Activated CD8-positive, alpha-beta memory T cell treated with anti-CD3 and anti-CD28 coated beads, Interleukin-2, amount 50 U/mL, for 1 hour (primary cell): Measurements from ENCODE around the gene GSTM4.
A peak's percentile ranks its signal among the peaks of the same experiment; 100 is the strongest.
"Not testable (repeated sequence)": the region's sequence is repeated elsewhere in the genome, so short reads cannot be mapped to it uniquely, and the experiment has no call there.

Experiments
- DNase-seq: peaks from one replicate; pipeline ENCODE4 v3.0.0-alpha.2; 2020; ENCODE audit errors: extremely low read depth

The GSTM4 gene

DNA sequence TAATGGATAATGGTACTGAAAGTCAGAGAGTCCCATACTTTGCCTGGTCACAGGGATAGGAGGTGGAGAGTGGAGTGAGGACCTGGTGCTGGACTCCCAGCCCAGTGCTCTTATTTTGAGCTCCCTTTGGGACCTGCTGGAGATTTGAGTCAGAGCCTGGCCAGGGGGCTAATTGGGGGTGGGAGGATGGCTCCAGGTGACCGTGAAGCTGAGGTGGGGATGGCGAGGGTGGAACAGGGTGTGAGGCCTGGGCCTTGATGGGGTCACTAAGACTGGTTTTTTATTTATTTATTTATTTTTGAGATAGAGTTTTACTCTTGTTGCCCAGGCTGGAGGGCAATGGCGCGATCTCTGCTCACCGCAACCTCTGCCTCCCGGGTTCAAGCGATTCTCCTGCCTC is 18.5 kb upstream of the GSTM4 start:
- no peak for DNase-seq

DNA sequence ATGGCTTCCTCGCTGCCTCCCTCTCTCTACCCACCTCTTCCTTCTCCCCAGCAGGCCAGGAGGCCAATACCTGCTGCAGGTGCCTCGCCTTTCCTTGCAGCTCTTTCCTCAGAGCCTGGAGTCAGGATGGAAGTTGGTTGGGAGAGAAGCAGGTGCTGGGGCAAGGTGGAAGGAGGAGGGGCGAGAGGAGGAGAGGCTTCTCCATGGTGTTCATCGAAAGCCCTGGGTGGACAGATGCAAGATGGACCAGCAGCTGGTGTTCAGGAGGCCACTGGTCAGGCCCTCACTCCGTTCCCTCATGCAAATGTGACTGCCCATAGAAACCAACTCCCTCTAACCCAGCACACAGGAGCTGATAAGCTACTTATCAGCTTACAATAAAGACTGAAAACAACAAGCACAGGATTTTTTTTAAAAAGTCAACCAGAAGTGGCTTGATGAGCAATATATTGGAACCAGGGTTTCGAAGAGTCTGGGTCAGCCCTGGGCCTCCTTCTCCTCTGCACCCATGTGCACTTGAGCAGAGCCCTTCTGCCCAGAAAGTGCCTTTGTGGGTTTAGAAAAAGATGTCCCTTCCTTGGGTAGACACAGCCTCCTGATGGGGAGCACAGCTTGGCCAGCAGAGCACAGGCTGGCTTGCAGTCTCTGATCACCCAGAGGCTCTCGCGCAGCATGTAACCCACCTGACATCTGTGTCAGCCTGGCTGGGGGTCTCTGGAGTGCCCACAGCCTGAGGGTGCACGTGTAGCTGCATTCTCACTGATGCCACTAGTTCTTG is 16.6 kb upstream of the GSTM4 start:
- no peak for DNase-seq

DNA sequence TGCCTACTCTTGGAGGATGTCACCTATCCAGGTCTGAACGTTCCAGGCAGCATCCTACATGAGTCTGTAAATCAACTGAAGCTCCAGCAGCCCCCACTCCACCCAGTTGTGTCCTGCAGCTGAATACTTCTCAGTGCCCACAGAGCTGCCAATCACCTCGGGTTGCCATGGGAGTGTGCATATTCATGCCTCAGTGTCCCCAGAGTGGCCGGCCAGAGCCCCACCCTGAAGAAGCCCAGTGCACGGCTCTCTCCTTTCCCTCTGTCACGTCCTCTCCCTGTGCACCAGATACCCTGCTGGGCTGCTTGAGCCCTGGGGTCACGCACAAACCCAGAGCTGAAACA is 16.1 kb upstream of the GSTM4 start:
- no peak for DNase-seq

DNA sequence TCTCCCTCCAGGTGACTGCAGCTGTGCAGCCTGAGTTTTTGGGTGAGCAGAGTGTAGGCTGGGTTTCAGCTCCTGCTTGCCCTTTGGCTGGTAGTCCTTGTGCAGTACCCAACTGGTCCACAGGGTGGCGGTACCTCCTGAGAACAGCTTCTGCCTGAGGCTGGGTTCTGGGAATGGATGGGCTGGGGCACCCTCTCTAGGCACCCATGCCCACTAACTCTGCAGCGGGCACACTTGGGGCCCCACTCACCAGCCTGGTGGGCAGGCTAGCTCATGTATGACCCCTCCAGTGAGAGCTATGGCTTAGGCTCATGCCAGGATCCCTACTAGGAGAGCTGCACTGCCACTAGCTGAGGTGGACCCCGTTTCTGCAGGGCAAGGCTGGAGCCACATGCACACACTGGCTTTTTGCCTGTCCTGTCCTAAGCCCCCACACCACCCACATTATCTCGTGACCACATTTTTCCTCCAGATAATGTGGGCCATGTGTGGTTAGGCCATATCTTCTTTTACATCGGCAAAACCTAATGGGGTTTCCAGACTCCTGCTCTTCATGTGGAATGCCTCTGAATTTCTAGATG is 15.5 kb upstream of the GSTM4 start:
- DNase-seq = peak; percentile 64

DNA sequence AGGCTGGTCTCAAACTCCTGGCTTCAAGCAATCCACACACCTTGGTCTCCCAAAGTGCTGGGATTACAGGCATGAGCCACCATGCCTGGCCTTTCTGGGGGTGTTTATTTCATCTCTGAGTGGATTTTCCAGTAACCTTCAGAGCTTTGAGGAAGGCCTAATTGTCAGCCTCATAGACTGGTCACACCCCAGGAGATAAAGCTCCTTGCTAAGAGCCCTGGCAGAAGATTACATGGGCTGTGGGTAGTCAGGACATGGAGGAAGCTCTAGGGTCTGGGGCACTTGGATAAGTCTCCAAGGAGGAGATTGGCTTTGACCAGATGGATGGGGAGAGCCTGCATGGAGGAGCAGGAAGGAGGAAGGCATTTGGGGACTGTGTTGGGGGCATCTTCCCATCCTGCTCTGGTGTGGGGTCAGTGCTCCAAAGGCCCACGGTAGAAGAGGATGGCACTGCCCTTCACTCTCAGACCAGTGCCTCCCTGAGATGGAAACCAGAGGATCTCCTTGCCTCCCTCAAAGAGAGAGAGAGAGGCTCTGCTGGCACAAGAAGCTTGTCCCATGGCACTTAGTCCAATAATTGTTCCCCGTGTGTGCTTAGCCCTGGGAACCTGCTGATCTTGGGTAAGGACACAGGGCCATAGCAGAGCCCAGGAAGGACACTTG is 14.7 kb upstream of the GSTM4 start:
- no peak for DNase-seq

DNA sequence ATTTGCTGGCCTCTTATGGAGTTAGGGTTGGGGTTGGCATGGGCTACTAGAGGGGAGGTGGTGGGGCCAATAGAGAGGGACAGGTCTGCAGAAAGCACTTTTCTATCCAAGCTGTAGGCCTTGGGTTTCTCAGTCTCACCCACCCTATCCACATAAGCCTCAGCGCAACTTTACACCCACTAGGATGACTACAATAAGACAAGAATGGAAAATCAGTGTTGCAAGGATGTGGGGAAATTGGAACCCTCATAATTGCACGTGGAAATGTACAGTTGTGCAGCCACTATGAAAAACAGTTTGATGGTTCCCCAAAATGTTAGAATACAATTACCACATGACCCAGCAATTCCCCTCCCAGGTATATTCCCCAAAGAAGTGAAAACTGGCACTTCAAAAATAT is 14.0 kb upstream of the GSTM4 start:
- DNase-seq = no peak

DNA sequence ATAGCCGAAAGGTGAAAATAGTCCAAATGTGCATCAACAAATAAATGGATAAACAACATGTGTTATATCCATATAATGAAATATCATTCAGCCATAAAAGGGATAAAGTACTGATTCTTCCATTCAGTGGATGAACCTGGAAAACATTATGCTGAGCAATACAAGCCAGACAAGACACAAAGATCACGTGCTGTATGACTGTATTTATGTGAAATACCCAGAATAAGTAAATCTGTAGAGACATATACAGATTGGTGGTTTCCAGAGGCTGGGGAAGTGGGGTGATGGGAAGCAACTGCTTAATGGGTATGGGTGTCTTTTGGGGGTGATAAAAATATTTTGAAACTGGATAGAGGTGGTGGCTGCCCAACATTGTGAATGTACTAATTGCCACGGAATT is 13.3 kb upstream of the GSTM4 start:
- no peak for DNase-seq

DNA sequence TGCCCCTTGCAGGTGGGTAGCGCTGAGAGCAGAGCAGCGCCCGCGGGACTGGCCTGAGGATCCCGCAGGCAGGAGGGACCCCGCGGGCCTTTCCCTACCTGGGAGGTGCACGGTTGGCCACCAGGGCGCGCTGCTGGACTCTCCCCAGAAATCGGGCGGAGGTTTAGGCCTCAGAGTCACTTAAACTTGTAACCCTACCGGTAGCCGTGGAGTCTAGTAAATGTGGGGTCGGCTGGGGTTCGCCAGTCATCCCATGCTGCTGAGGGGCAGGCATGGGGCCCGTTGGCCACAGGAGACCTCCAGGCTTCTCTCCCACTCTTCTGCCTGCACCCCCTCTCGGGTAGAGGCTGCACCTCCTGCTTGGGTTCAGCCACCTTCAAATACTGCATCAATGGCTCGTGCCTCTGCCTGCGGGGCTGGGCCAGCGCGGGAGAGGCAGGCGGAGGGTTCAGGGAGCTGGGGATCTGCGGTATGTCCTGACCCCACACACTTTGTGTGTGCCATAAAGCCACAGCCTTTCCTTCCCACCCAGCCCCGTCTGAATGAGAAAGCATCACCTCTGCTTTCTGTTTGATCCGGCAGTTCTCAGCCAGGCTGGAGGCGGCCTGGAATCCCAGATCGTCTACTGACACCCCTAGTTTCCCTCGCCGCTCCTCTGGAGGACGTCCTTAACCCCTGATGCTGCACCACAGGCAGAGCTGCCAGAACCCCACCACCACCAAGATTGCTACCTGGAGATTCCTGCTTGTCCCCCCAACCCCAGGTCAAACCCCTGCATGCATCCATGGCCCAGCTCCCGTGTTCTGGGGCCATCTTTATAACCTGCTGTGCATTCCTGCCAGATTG is 12.3 kb upstream of the GSTM4 start:
- DNase-seq = peak; percentile 61

DNA sequence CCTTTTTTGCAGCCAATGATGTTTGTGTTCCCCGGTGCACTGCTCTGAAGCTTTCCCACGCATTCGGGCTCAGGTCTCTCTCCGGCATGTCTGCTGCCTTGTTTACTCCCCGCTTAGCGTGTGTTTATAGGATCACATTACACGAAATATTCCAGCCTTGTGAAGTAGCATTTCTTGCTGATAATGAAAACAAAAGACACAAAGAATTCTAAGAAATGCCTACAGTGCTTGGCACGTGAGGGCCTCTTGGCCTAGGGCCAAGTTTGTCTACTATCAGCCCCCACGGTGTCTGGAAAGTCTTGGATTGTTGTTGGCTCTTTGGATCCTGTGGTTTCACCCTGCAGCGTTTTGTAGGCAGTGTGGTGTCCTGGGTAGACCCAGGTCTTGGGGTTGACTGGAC is 11.2 kb upstream of the GSTM4 start:
- no peak for DNase-seq

DNA sequence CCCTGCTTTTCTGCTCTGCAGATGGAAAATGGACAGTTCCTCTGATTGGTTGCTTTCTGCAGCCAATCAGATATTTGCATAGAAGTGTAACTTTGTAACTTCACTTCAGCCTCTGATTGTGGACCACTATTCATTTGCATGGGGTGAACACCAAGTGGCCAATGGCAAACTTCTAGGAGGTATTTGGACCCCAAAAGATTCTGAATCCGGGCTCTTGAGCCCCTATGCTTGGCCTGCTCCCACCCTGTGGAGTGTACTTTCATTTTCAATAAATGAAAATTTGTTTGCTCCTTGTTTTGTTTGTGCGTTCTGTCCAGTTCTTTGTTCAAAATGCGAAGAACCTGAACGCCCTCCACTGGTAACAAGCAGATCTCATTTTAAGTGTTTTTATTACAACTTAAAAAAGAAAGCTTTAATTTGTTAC is 6.4 kb upstream of the GSTM4 start:
- no peak for DNase-seq

DNA sequence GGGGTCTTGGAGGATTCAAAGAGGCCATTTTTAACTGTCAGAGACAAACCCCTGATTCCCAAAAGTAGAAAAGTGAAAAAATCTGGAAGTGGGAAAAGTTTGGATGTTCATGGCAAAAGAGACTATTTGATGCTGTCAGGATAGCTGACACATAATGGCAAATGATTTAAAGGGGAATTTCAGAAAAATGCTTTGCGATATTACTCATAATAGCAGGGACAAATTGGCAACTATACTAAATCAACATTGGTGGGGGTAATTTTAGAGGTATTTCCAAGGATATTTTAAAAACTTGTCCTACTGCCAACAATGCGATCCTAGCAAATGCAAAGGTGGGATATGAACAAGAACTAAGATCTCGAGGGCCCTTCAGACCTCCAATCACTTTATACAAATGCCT is 5.3 kb upstream of the GSTM4 start:
- DNase-seq = no peak

DNA sequence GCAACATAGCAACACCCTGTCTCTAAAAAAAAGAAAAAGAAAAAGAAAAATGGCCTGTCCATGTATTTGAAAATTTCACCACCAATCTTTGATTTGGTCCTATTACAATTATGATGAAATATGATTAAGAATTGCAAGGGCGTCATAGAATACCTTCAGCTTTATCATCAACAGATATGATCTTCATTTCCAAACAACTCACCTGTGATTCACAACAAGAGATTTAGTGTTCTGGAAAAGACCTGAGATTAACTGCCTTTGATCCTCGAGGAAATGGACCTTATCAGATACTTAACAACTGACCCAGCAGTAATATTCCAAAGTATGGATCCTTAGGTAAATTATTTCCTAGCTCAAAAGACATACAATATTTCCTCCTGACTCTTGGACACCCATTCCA is 3.5 kb upstream of the GSTM4 start:
- no peak for DNase-seq

DNA sequence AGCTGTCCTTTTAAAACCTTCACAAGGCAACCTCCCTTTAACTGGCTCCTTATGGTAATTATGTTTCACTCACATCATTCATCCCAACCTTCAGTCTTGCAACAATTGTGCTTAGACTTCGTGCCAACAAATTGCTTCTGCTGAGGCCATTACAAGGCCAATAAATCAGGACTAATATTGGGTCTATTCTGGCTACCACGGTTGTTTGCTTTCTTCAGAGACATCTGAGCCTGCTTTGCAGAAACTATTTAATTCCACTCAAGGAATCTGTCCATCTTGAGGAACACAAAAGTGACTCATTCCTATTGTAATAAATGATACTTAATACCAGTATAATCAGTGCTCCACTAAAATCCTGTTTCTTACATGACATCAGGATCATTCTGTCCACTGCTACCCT is 2.6 kb upstream of the GSTM4 start:
- DNase-seq = no peak

DNA sequence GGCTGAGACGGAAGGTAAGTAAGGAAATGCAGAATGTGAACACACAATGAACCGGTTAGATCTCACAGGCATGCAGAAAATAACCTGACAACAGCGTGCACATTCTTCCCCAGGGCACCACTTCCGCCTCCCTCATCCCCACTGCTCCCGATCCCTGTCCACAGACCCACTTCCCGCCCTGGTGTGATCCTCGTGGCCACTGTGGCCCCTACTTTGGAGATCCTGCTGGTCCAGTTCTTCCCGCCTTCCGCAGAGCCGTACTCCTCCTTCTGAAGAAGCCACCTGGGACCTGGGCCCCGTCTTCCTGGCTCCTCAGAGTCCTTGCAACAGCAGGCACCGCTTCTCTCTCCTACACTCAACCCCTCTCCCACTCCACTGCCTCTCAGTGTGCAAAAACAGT is 1.4 kb upstream of the GSTM4 start:
- no peak for DNase-seq

DNA sequence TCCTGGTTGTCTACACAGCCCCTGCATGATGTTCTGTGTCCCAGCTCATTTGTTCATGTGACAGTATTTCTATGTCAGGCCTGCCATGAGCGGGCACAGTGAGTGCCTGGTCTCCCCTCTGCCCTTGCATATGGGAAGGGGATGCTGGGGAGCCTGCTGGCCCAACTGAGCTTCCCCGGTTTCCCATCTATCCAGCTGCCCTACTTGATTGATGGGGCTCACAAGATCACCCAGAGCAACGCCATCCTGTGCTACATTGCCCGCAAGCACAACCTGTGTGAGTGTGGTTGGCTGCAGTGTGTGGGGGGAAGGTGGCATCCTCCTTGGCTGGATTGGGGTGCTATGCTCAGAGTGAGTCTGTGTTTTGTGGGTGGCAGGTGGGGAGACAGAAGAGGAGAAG is 1.5 kb downstream of the GSTM4 start:
- DNase-seq = no peak

DNA sequence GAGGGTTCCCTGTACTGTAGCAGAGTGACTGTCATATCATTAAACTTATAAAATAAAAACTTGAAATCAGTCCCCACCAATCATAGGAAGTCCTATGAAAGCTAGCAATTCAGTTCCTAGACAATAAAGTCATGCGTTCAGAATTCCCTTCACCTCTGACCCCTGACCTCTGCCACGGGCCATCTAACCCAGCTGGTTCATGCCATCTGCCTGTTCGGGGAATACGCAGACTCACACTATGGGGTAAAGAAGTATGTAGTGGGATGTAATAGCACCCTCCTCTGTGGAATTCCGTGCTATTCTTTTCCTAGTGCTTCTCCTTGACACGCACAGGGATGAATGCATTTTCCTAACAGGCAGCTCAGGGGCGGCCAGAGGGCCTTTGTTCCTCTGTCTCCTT is 2.1 kb downstream of the GSTM4 start:
- DNase-seq = no peak

DNA sequence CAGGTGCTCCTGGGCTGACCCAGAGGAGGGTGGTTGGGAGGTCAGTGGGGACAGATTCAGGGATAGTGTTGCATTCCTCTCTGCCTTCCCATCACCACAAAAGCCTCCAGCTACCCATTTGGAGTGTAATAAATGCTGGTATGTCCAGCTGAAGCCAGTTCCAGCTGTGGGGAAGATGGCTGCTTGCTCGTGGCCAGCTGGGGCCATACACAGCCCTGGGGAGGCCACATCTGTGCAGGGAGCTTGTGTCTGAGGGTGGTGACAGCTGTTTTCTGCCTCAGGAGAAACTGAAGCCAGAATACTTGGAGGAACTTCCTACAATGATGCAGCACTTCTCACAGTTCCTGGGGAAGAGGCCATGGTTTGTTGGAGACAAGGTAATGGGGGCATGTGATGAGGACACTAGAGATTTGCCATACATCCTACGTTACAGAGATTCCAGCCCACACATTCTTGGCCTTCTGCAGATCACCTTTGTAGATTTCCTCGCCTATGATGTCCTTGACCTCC is 2.7 kb downstream of the GSTM4 start:
- DNase-seq = no peak

DNA sequence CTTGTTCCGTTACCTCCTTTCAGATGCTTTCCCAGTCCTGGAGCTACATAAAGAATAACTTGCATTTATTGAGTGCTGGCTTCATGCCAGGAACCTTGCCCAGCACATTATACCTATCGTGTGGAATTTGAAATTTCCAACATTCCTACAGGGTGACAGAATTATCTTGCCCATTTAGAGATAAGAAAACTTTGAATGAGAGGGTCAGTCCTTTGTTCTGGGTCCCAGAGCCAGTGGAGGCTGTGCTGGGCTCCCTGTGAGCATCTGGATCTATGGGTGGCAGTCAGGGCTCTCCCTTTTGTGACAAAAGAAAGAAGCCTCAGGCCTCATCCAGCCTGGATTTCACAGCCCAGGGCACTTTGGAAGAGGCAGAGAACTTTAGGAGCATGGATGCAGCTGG is 3.2 kb downstream of the GSTM4 start:
- no peak for DNase-seq

DNA sequence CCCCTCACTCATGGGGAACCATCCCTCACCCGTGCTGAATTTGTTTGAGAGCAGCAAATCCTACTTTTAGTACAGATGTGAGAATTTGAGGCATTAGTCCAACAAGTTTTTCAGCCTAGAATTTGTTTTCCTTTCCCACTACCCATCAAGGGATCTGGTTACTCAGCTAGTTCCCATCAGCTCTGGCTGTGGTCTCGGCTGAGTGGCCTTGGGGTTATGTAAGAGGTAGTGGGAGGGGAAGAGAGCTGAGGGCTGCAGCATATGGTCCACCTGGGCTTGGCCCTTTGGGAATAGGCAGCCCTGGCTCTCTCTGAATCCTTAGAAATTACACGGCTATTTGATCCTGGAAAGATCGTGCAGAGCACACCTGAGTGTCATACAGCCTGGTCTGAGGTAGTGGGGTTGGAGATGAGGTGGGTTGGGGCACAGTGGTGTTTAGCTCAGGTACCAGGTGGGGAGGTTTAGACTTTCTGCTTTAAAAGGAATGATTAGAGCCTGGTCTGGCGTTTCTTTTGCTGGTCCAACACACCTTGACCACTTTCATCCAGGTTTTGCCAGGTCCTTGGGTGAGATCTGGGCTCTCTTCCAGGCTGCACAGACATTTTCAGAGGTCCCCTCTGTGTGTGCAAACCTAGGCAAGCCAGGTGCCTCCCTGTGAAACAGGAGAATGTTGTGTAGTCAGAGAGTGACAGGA is 4.2 kb downstream of the GSTM4 start:
- no peak for DNase-seq

DNA sequence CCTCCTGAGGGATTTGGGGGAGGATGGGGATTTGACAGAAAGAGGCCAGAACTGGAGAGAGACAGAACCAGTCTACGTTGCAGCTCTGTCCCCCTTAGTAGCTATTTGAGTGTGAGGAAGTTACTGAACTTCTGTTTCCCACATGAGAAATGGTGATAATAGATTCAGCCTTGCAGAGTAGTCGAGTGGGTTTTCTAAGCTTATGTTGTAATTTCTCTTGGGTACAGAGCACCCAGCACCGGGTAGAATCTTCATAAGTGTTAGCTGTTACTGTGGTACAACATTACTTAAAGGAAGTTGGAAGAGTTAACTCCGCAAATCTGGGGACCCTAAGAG is 4.8 kb downstream of the GSTM4 start:
- DNase-seq = not testable (repeated sequence)

DNA sequence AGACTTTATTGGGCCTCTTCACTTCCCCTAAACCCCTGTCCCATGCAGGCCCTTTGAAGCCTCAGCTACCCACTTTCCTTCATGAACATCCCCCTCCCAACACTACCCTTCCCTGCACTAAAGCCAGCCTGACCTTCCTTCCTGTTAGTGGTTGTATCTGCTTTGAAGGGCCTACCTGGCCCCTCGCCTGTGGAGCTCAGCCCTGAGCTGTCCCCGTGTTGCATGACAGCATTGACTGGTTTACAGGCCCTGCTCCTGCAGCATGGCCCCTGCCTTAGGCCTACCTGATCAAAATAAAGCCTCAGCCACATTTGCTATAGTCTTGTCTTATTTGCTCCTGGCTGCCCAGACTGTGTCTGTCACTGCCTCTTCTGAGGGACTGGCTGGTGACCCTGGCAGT is 5.5 kb downstream of the GSTM4 start:
- no peak for DNase-seq

DNA sequence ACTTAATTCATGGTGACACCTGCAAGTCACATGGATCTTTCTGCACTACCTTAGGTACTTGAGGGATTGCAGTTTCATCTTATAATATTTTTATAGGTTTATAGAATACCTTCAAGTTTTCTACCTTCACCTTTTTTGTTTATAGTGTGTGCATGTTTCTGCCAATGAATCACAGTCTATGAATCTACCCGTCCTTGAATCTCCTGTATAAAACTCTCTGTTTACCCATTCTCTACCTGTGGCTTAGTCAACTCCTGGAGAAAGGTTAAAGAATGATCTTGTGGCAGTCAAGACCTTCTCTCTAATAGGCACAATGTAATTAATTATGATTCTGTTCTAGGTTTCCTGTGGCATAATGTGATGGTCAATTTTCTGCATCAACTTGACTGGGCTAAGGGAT is 8.8 kb downstream of the GSTM4 start:
- DNase-seq = no peak
